Panc1 (cell line): ENCODE results near the gene TAAR9. TPM values are rescaled to one million over a fixed set of nuclear protein-coding genes. Genes with fewer than 3 reads are reported as not detected.

Source experiments
- ATAC-seq: fragments of 200-7000 bp; cut with Tn5 transposase; 2 replicates; pipeline ENCODE4 v1.9.1; 2020; ENCODE audit warnings: mild to moderate bottlenecking, moderate library complexity
- BruUV-seq: library from RNA; stranded (reverse); fragments of 400-500 nt; replicated peaks from 2 replicates; lab custom pipeline; 2021; lab: Mats Ljungman, UMichigan
- CTCF ChIA-PET: fragments of 300-600 bp; sonication (Branson Sonifier 250); formaldehyde crosslinking; loops from one replicate; lab custom pipeline; 2022; ENCODE audit warnings: antibody characterized with exemption; lab: Charles Lee
- POLR2A ChIA-PET: fragments of 300-600 bp; sonication (Branson Sonifier 250); formaldehyde crosslinking; loops from one replicate; lab custom pipeline; 2022; ENCODE audit warnings: antibody characterized with exemption; lab: Charles Lee
- DNase-seq: peaks from one replicate; pipeline ENCODE4 v3.0.0-alpha.2; 2010; ENCODE audit warnings: low read depth, low spot score
- H3K27ac ChIP-seq: 2 replicates; pipeline ENCODE4 v1.5.1; 2011; ENCODE audit warnings: mild to moderate bottlenecking, low read length, inconsistent platforms
- H3K27me3 ChIP-seq: fragments of 200-500 bp; sonication (Bioruptor generic); 2 replicates; pipeline ENCODE4 v1.6.0; 2014; ENCODE audit warnings: low read length, inconsistent platforms; ENCODE audit not compliant: control insufficient read depth, insufficient read depth
- H3K36me3 ChIP-seq: fragments of 200-500 bp; sonication (Bioruptor generic); 2 replicates; pipeline ENCODE4 v1.5.1; 2014; ENCODE audit warnings: inconsistent platforms, mild to moderate bottlenecking, low read length, moderate library complexity; ENCODE audit not compliant: control insufficient read depth, insufficient read depth
- H3K4me1 ChIP-seq: 2 replicates; pipeline ENCODE4 v1.5.1; 2011; ENCODE audit warnings: inconsistent platforms, mild to moderate bottlenecking, low read length, moderate library complexity; ENCODE audit not compliant: control insufficient read depth, insufficient read depth
- H3K4me3 ChIP-seq, 2 experiments: 2 replicates each; pipeline ENCODE4 v1.5.1; 2011 to 2012; ENCODE audit warnings: low read depth in 2 of 2, low read length in 2 of 2, mild to moderate bottlenecking in 2 of 2, inconsistent platforms in 1 of 2, moderate library complexity in 1 of 2
- H3K9me3 ChIP-seq: fragments of 200-500 bp; sonication (Bioruptor generic); 2 replicates; pipeline ENCODE4 v1.5.1; 2014; ENCODE audit warnings: low read depth, mild to moderate bottlenecking, inconsistent platforms, low read length, moderate library complexity; ENCODE audit not compliant: control insufficient read depth, insufficient read depth
- CTCF ChIP-seq: fragments of 450-650 bp; IDR thresholded peaks from 2 replicates; pipeline ENCODE4 v1.5.1; 2017; ENCODE audit warnings: mild to moderate bottlenecking
- POLR2AphosphoS5 ChIP-seq: IDR thresholded peaks from 2 replicates; pipeline ENCODE4 v1.6.1; 2012; ENCODE audit warnings: mild to moderate bottlenecking, low read depth, low read length, moderate library complexity
- REST ChIP-seq, 2 experiments: IDR thresholded peaks; 2 replicates each; pipeline ENCODE4 v1.6.1; 2011 to 2012; ENCODE audit warnings: low read depth in 2 of 2, control low read depth in 1 of 2, low read length in 1 of 2, mild to moderate bottlenecking in 1 of 2, moderate library complexity in 1 of 2; ENCODE audit not compliant: insufficient read depth in 1 of 2
- SIN3A ChIP-seq: IDR thresholded peaks from 2 replicates; pipeline ENCODE4 v1.6.1; 2012; ENCODE audit warnings: low read depth, mild to moderate bottlenecking, low read length, moderate library complexity, borderline replicate concordance; ENCODE audit not compliant: insufficient read depth
- TCF7L2 ChIP-seq: IDR thresholded peaks from 2 replicates; pipeline ENCODE4 v1.6.1; 2011; ENCODE audit warnings: mild to moderate bottlenecking, low read depth, low read length, inconsistent platforms
- in situ Hi-C: cut with HindIII; loops from 2 replicates; pipeline ENCODE4 v1.10.0; 2016; ENCODE audit warnings: low sequenced_read_pairs, low pct_unique_long_range_greater_than_20kb
- intact Hi-C: fragments of 100-400 bp; cut with micrococcal nuclease; formaldehyde crosslinking; loops from one replicate; pipeline ENCODE4 v1.10.0; 2022; ENCODE audit not compliant: unreplicated experiment
- total RNA-seq: library from RNA; stranded (reverse); gene quantifications from one replicate; pipeline ENCODE4 v1.2.1, GENCODE V29; 2021; ENCODE audit not compliant: unreplicated experiment

The TAAR9 gene
- total RNA-seq, 1 experiment from 2014 or later = not detected

- BruUV-seq = no TSS peak
- H3K4me3 ChIP-seq = peak overlapping the region; percentile 71 to 81
- intact Hi-C loops = no loop called here
- DNase-seq (no peak), ATAC-seq (no peak)
- H3K4me1 ChIP-seq = peaks cover 20% of the 10 kb centered on the region
- in situ Hi-C loops = no loop called here
- CTCF ChIA-PET = interaction anchor here (0.7 kb wide), 1 partner anchor 240 kb away, joined by 3 read pairs; no protein-coding TSS in a partner anchor
- H3K36me3 ChIP-seq = peaks cover 5% of the 10 kb centered on the region; the same call in 1 of the 2 replicates
- H3K27ac ChIP-seq = peak overlapping the region; percentile 82
- POLR2A ChIA-PET = no interaction called here
- H3K9me3 ChIP-seq = no peaks in the 10 kb centered on the region
- peaks cover 14% of the 10 kb centered on the region; the same call in 1 of the 2 replicates for H3K27me3 ChIP-seq
- TF ChIP-seq CTCF (no peak), SIN3A (no peak), POLR2AphosphoS5 (no peak), TCF7L2 (no peak), REST (IDR thresholded peaks at IDR 0.05; ENCODE audit: insufficient read depth in 1 of 2, low read depth in 2 of 2, low read length in 1 of 2) (no peak)
These were observed 26.3 kb upstream of the TAAR9 start for GRCh38 chr6:132511831-132512220.

GRCh38 chr6:132512342-132512637, 25.8 kb upstream of the TAAR9 start:
- no peak for ATAC-seq
- in situ Hi-C loops = no loop called here
- BruUV-seq = no TSS peak
- POLR2A ChIA-PET = interaction anchor here (0.5 to 0.7 kb wide), 2 partner anchors 297 to 586 kb away, joined by 5 read pairs; no protein-coding TSS in a partner anchor
- H3K36me3 ChIP-seq = peaks cover 5% of the 10 kb centered on the region; the same call in 1 of the 2 replicates
- H3K27me3 ChIP-seq = peaks cover 14% of the 10 kb centered on the region; the same call in 1 of the 2 replicates
- H3K4me3 ChIP-seq = peak overlapping the region; percentile 71 to 81
- intact Hi-C loops = no loop called here
- H3K27ac ChIP-seq = peak overlapping the region; percentile 82
- H3K9me3 ChIP-seq = no peaks in the 10 kb centered on the region
- peaks cover 20% of the 10 kb centered on the region for H3K4me1 ChIP-seq
- no peak for DNase-seq
- TF ChIP-seq SIN3A (no peak), CTCF (no peak), POLR2AphosphoS5 (no peak), TCF7L2 (no peak), REST (IDR thresholded peaks at IDR 0.05; ENCODE audit: insufficient read depth in 1 of 2, low read depth in 2 of 2, low read length in 1 of 2) (no peak)
- CTCF ChIA-PET = interaction anchor here (0.7 kb wide), 1 partner anchor 240 kb away, joined by 3 read pairs; no protein-coding TSS in a partner anchor
